ENCODE measurements around the gene NFIB.

NFIB gene

DNA sequence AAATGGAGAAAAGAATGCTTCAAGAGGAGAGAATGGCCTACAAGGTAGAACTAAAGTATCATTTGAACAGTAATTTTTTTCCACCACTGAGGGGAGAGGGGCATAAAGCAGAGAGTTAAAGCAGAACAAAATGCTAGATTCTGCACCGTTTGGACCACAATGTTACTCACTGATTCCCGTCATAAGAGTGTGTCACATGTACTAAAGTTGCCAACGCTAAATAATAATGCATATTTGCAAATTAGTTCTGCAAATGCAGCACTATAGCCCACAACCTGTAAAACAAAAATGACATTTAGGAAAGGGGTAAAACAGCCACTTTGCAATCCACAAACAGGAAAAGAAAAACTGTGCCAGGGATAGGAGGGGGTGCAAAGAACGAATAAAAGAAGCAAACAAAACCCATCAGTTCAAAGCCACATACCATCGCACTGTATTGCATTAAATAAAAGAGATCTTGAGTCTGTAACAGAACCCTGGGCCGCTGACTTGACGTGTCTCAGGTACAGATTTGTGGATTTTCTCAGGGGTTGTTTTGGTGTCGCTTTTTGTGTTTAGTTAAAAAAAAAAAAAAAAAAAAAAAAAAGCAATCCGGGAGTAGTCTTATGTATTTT, 7.7 kb upstream of the NFIB start:
- H2AFZ ChIP-seq (ENCODE audit: low read depth, low read length) = no peak overlapping the region

GRCh38 chr9:14320271-14321181, 6.6 kb upstream of the NFIB start:
- H3K4me3 ChIP-seq (ENCODE audit: low read length) = peak overlapping the region; percentile 54
- H3K9me3 ChIP-seq (ENCODE audit: low read length) = no peaks in the 10 kb centered on the region
- H3K27me3 ChIP-seq (ENCODE audit: insufficient read depth, low read length) = no peaks in the 10 kb centered on the region
- H3K36me3 ChIP-seq (ENCODE audit: insufficient read depth, low read length) = no peaks in the 10 kb centered on the region
- H3K4me1 ChIP-seq (ENCODE audit: insufficient read depth, low read length) = peaks cover 51% of the 10 kb centered on the region
- no peak overlapping the region for H2AFZ ChIP-seq (ENCODE audit: low read depth, low read length)

More for the DNA sequence above, 7.7 kb upstream of the NFIB start:
- Histone ChIP-seq H3K4me3 (ENCODE audit: low read length) (peak overlapping the region; percentile 54), H3K9me3 (ENCODE audit: low read length) (no peaks in the 10 kb centered on the region), H3K36me3 (ENCODE audit: insufficient read depth, low read length) (no peaks in the 10 kb centered on the region), H3K27me3 (ENCODE audit: insufficient read depth, low read length) (no peaks in the 10 kb centered on the region), H3K4me1 (ENCODE audit: insufficient read depth, low read length) (peaks cover 46% of the 10 kb centered on the region)

DNA sequence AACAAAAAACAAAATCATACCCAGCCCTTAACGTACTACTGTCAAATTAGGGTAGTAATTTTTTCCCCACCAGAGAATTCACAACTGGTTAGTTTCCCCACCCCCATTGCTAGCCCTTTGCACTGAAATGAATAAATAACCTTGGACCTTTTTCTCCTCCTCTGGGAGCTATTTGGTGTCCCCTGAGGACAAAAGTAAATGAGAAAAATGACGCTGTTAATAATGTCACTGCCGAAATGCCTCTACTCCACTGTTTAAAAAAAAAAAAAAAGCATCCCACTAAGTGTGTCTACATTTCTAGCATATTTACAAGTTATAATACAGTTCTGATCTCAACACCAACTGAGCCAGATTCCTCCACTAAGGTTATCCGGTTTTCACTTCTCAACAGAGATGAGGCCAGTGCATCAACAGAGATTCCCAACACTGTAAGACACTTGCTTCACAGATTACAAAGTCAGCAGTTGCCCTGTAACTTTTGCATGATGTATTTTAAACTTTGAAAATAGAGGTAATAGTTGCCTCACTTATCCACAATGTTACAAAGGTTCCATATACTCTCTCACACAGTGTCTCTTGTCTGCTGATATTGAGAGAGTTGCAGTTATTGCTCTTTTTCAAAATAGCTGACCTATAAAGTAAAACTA, 5.1 kb upstream of the NFIB start:
- Histone ChIP-seq H3K36me3 (ENCODE audit: insufficient read depth, low read length) (no peaks in the 10 kb centered on the region), H3K4me3 (ENCODE audit: low read length) (peak overlapping the region; percentile 54), H3K9me3 (ENCODE audit: low read length) (no peaks in the 10 kb centered on the region), H3K4me1 (ENCODE audit: insufficient read depth, low read length) (peaks cover 51% of the 10 kb centered on the region), H3K27me3 (ENCODE audit: insufficient read depth, low read length) (no peaks in the 10 kb centered on the region), H2AFZ (ENCODE audit: low read depth, low read length) (no peak overlapping the region)

DNA sequence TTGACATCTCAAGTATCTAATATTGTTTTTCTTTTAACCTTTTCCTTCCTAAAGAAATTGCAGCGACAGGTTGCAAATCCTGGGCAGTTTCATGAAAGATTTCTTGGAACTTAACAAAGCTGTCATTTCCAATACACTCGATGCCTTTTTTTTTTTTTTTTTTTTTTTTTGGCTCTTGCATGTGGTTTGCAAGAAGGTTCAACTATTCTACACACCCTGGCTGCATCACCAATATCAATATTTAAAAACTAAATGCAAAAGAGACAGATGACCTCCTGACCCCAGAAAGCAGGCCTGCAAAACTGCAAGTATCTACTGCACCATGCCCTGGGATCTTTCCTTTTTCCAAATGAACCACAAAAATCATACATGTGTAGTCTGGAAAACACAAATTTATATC, 4.4 kb upstream of the NFIB start:
- Histone ChIP-seq H3K4me3 (ENCODE audit: low read length) (no peak overlapping the region), H3K9me3 (ENCODE audit: low read length) (no peaks in the 10 kb centered on the region), H2AFZ (ENCODE audit: low read depth, low read length) (no peak overlapping the region), H3K27me3 (ENCODE audit: insufficient read depth, low read length) (no peaks in the 10 kb centered on the region), H3K4me1 (ENCODE audit: insufficient read depth, low read length) (peaks cover 46% of the 10 kb centered on the region), H3K36me3 (ENCODE audit: insufficient read depth, low read length) (no peaks in the 10 kb centered on the region)

GRCh38 chr9:14317667-14318320, 3.9 kb upstream of the NFIB start:
- Histone ChIP-seq H3K4me3 (ENCODE audit: low read length) (no peak overlapping the region), H3K27me3 (ENCODE audit: insufficient read depth, low read length) (no peaks in the 10 kb centered on the region), H3K9me3 (ENCODE audit: low read length) (no peaks in the 10 kb centered on the region), H3K36me3 (ENCODE audit: insufficient read depth, low read length) (no peaks in the 10 kb centered on the region), H2AFZ (ENCODE audit: low read depth, low read length) (no peak overlapping the region), H3K4me1 (ENCODE audit: insufficient read depth, low read length) (peaks cover 43% of the 10 kb centered on the region)

- H2AFZ ChIP-seq (ENCODE audit: low read depth, low read length) = peak overlapping the region; percentile 34
- H3K36me3 ChIP-seq (ENCODE audit: insufficient read depth, low read length) = no peaks in the 10 kb centered on the region
- peak overlapping the region; percentile 93 for H3K4me3 ChIP-seq (ENCODE audit: low read length)
- no peaks in the 10 kb centered on the region for H3K27me3 ChIP-seq (ENCODE audit: insufficient read depth, low read length)
- peaks cover 47% of the 10 kb centered on the region for H3K4me1 ChIP-seq (ENCODE audit: insufficient read depth, low read length)
- H3K9me3 ChIP-seq (ENCODE audit: low read length) = no peaks in the 10 kb centered on the region
These were observed 2.8 kb upstream of the NFIB start for GRCh38 chr9:14316602-14317300.

DNA sequence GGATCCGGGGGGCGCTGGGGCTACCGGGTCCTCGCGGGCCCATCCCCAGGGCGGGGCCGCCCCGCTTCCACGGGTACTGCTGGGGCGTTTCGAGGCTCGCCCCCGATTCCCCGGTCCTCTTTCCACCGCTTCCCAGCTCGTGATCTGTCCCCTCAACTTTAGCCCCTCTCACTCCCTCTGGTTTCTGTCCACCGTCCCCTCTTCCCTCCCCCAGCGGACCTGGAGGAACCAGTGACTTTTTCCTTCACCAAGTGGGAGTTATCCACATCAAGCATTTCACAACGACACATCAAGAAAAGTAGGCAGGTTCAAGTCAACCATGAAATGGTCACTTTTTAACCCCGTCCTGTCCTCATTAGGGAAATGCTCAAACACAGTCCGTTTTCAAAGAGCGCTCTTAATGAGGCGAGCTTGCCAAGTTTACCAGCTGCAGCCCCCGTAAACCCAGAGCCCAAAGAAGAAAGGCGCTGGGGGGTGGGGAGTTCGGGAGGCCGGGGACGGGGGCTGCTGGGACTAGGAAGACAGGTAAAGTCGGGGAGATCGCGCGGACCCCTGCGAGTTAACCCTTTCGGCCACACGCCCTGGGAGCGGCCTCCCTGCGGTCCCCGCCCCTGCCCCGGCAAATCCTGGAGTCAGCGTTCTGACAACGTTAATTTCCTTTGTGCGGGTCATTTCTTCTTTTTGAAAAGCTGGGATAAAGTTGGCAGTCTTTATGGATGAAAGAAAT, 2.1 kb upstream of the NFIB start:
- Histone ChIP-seq H3K4me3 (ENCODE audit: low read length) (peak overlapping the region; percentile 93), H2AFZ (ENCODE audit: low read depth, low read length) (peak overlapping the region; percentile 34), H3K9me3 (ENCODE audit: low read length) (no peaks in the 10 kb centered on the region), H3K4me1 (ENCODE audit: insufficient read depth, low read length) (peaks cover 53% of the 10 kb centered on the region), H3K36me3 (ENCODE audit: insufficient read depth, low read length) (no peaks in the 10 kb centered on the region), H3K27me3 (ENCODE audit: insufficient read depth, low read length) (no peaks in the 10 kb centered on the region)

DNA sequence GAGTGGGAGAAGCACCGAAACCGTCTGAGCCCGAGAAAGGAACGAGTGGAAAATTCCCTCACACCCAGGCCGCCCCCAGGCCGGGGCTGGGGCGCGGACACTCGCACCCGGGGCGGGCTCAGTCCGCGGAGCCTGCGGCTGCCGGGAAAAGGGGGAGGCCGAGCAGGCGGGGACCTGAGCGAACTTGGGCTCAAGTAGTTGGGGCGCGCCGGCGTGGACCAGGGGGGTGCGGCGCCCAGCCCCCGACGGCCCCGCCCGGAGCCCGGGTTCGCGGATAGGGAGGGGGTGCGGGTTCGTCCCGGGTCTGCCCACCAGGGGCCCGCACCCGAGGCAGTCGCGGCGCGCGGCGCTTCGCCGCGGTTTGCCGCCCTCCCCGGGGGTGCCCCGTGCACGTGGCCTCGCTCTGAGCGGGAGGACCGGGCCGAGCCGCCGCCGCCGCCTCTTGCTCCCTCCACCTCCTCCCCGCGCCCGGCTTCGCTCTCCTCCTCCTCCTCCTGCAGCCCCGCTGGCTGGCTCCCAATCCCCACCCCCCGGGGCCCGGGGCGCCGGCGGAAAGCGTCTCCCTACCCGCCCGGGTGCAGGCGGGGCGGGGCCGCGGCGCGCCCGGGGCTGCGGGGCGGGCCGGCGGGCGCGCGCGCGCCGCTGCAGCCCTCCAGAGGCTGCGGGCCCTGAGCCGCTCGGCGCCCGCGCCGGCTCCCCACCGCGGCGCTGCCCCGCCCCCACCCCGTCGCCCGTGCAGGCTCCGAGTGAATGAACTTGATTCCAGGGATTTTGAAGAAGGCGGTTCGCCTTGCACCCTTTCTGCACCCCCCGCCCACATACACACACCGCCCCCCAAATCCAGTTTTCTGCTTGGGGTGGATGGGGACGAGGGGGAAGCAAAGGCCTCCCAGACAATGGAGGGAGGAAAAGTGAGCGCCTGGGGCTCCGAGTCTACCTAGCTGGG, 1.3 kb upstream of the NFIB start:
- Histone ChIP-seq H3K27me3 (ENCODE audit: insufficient read depth, low read length) (no peaks in the 10 kb centered on the region), H3K4me1 (ENCODE audit: insufficient read depth, low read length) (peaks cover 48% of the 10 kb centered on the region)

DNA sequence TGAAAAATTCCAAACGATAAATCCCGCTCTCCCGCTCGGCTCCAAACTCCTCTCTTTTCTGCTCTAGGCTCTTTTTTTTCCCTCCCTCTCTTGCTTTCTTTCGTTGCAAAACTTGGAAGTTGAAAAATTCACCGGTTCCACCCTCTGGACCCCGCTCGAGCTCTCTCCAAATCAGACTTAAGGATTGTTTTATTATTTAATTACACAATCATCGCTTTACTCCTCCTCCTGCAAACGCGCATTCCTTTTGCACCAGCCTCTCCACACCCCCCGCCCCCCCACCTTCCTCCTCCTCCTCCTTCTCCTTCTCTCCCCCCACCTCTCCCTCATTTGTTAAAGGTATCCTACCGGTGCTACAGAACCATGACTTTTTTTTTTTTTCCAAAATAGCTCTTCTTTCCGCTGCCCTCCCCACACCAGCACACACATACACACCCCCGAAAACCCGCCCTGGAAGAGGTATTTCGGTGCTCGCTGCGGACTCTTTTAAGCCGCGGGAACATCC, 535 bp upstream of the NFIB start:
- Histone ChIP-seq H3K4me1 (ENCODE audit: insufficient read depth, low read length) (peaks cover 44% of the 10 kb centered on the region), H3K27me3 (ENCODE audit: insufficient read depth, low read length) (no peaks in the 10 kb centered on the region), H3K4me3 (ENCODE audit: low read length) (peak overlapping the region; percentile 93)

More for the DNA sequence above, 1.3 kb upstream of the NFIB start:
- Histone ChIP-seq H3K9me3 (ENCODE audit: low read length) (no peaks in the 10 kb centered on the region), H3K4me3 (ENCODE audit: low read length) (peak overlapping the region; percentile 93), H2AFZ (ENCODE audit: low read depth, low read length) (peak overlapping the region; percentile 58), H3K36me3 (ENCODE audit: insufficient read depth, low read length) (no peaks in the 10 kb centered on the region)

DNA sequence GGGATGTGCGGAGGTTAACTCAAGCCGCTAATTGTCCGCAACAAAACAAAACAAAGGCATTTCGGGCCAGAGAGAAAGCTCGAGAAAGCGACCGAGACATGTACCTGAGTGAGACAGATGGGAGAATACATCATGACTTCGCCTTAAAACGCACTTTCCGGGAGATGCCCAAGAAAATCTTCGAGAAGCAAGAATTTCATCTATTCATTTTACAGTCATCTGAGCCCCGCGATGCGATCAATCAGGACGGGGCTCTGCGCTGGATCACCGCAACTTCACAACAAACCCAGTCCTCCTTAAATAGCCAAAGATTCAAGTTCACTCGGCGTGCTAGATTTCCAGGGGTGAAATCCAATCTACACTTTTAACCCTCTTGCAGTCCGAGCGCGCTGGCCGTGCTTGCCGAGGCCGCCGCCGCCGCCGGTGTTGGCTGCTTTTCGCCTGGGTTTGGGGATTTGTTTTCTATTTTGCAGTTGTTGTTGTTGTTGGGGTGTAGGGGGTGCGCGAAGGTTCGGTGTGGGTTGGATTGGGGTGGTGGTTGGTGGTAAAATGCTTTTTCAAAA, 482 bp downstream of the NFIB start:
- Histone ChIP-seq H3K4me1 (ENCODE audit: insufficient read depth, low read length) (peaks cover 39% of the 10 kb centered on the region), H2AFZ (ENCODE audit: low read depth, low read length) (peak overlapping the region; percentile 97), H3K9me3 (ENCODE audit: low read length) (no peaks in the 10 kb centered on the region), H3K36me3 (ENCODE audit: insufficient read depth, low read length) (no peaks in the 10 kb centered on the region), H3K4me3 (ENCODE audit: low read length) (peak overlapping the region; percentile 93), H3K27me3 (ENCODE audit: insufficient read depth, low read length) (no peaks in the 10 kb centered on the region)

More for the DNA sequence above, 535 bp upstream of the NFIB start:
- Histone ChIP-seq H2AFZ (ENCODE audit: low read depth, low read length) (peak overlapping the region; percentile 58), H3K9me3 (ENCODE audit: low read length) (no peaks in the 10 kb centered on the region), H3K36me3 (ENCODE audit: insufficient read depth, low read length) (no peaks in the 10 kb centered on the region)

Measured in neuron (in vitro differentiated cells).